CD4-positive, CD25-positive, alpha-beta regulatory T cell (primary cell): Measurements from ENCODE around the gene AUTS2. TPM values are rescaled to one million over a fixed set of nuclear protein-coding genes. Genes with fewer than 3 reads are reported as not detected.

ENCODE experiments used
- ATAC-seq, 2 donors: fragments of 150-1000 bp; cut with Tn5 transposase; one replicate each; pipeline ENCODE4 v1.10.0; 2021; ENCODE audit warnings: low read depth in 2 of 2, moderate number of reproducible peaks in 2 of 2, moderate library complexity in 1 of 2
- DNase-seq, 3 donors: peaks; one replicate each; pipeline versions ENCODE4 v3.0.0 to v3.0.0-alpha.2; 2012 to 2022; ENCODE audit warnings: mixed read lengths in 1 of 3
- H3K27ac ChIP-seq: one replicate; pipeline ENCODE4 v1.7.0; 2013; ENCODE audit warnings: mild to moderate bottlenecking, low read length; ENCODE audit not compliant: insufficient read depth, poor library complexity, severe bottlenecking
- H3K27me3 ChIP-seq: one replicate; pipeline ENCODE4 v1.7.0; 2013; ENCODE audit warnings: low read length; ENCODE audit not compliant: control insufficient read depth, insufficient read depth
- H3K36me3 ChIP-seq: one replicate; pipeline ENCODE4 v1.7.0; 2013; ENCODE audit warnings: mild to moderate bottlenecking, low read length, moderate library complexity; ENCODE audit not compliant: control insufficient read depth, insufficient read depth
- H3K4me1 ChIP-seq: 2 replicates; pipeline ENCODE4 v1.7.0; 2013; ENCODE audit warnings: mild to moderate bottlenecking, low read length; ENCODE audit not compliant: insufficient read depth, control insufficient read depth, poor library complexity, severe bottlenecking
- H3K4me3 ChIP-seq: one replicate; pipeline ENCODE4 v1.7.0; 2013; ENCODE audit warnings: low read depth, mild to moderate bottlenecking, low read length, moderate library complexity
- H3K9me3 ChIP-seq, 2 experiments: 1 replicate in 1 of 2; 2 replicates in 1 of 2; pipeline ENCODE4 v1.7.0; 2013; ENCODE audit warnings: low read length in 2 of 2, mild to moderate bottlenecking in 1 of 2, moderate library complexity in 1 of 2; ENCODE audit not compliant: control insufficient read depth in 2 of 2
- H3K27ac Mint-ChIP-seq, 3 donors: one replicate each; pipeline ENCODE4 v1.8.0; 2020 to 2022; ENCODE audit warnings: mild to moderate bottlenecking in 3 of 3, mixed read lengths in 3 of 3, moderate library complexity in 2 of 3
- H3K27me3 Mint-ChIP-seq: one replicate; pipeline ENCODE4 v1.8.0; 2022; ENCODE audit warnings: mild to moderate bottlenecking, mixed read lengths
- H3K36me3 Mint-ChIP-seq: one replicate; pipeline ENCODE4 v1.8.0; 2020; ENCODE audit warnings: mixed read lengths
- H3K4me1 Mint-ChIP-seq, 4 donors: one replicate each; pipeline ENCODE4 v1.8.0; 2020 to 2022; ENCODE audit warnings: mixed read lengths in 4 of 4, mild to moderate bottlenecking in 1 of 4
- H3K4me3 Mint-ChIP-seq, 4 donors: one replicate each; pipeline ENCODE4 v1.8.0; 2020 to 2022; ENCODE audit warnings: mild to moderate bottlenecking in 4 of 4, mixed read lengths in 4 of 4, moderate library complexity in 3 of 4
- H3K9me3 Mint-ChIP-seq, 7 donors: one replicate each; pipeline ENCODE4 v1.8.0; 2020 to 2022; ENCODE audit warnings: mixed read lengths in 7 of 7, mild to moderate bottlenecking in 3 of 7, moderate library complexity in 2 of 7
- polyA plus RNA-seq, 4 donors: library from polyadenylated mRNA; unstranded; fragments of 300-500 nt; fragmentation: Illumina TruSeq; gene quantifications; one replicate each; pipeline ENCODE4 v1.2.3, GENCODE V29; 2021
- total RNA-seq: library from RNA; stranded (reverse); gene quantifications from one replicate; pipeline ENCODE4 v1.2.3, GENCODE V29; 2022

AUTS2 gene
- total and polyA plus RNA-seq, 5 donors from 2014 or later = 0.47 to 32.4 (median 0.74) TPM

DNA sequence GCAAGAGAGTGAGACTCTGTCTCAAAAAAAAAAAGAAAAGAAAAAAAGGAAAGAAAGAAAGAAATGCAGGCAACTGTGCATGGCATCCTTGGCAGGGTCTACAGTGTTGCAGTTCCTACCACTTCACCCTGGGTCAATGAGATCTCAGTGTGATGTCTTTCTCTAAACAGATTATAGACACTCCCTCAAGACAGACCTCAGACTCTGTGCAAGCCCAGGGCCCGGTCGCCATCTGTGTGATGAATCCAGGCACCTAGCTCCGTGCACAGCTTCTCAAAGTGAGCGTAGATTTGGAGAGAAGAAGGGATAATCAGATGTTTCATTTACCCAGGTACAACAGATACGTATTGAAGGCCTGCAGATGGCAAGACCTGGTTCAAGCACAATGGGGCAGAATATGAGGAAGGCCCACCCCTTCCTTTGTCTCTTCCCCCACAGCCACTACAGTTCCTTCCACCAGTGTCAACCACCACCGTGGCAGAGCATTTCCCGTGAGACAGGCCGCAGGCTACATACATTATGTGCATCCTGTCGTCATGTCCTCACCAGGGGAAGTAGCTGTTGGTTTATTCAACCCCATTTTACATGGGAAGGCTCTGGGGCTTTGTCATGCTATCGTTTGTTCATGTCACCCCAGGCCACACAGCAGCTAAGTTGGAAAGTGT lies 1062.0 kb downstream of the AUTS2 start:
- H3K27me3 Mint-ChIP-seq = no peaks in the 10 kb centered on the region
- no peaks in the 10 kb centered on the region for H3K4me1 ChIP-seq
- no peak overlapping the region for H3K27ac Mint-ChIP-seq
- DNase-seq = no peak
- H3K9me3 ChIP-seq = no peaks in the 10 kb centered on the region
- peaks cover 0 to 3% (median 0%) of the 10 kb centered on the region in 7 donors for H3K9me3 Mint-ChIP-seq
- H3K36me3 ChIP-seq = no peaks in the 10 kb centered on the region
- peak in 1 of 2 donors; percentile 8 for ATAC-seq
- H3K4me1 Mint-ChIP-seq = peaks cover 0 to 3% (median 0%) of the 10 kb centered on the region in 4 donors
- H3K27me3 ChIP-seq = no peaks in the 10 kb centered on the region
- no peak overlapping the region for H3K27ac ChIP-seq
- H3K36me3 Mint-ChIP-seq = no peaks in the 10 kb centered on the region
- no peak overlapping the region for H3K4me3 ChIP-seq
- no peak overlapping the region for H3K4me3 Mint-ChIP-seq

DNA sequence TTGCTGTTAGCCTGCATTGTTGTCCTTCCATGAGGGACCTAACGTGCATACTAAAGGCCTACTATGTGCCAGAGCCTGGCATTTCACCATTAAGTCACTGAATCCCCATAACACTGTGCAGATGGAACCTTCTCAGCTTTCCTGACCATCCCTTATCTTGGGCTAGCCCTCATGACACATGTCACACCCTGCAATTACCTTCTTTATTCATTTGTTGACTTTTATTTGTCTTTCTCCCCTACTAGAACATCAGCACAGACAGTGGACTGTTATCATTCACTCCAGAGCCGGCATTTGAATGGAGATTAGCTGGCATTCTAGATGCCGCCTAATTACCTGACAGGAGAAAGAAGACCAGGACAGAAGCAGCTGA lies 1062.5 kb downstream of the AUTS2 start:
- H3K4me3 ChIP-seq = no peak overlapping the region
- H3K27ac ChIP-seq = no peak overlapping the region
- DNase-seq (no peak), ATAC-seq (no peak)
- Mint-ChIP-seq H3K4me3 (no peak overlapping the region), H3K27me3 (no peaks in the 10 kb centered on the region), H3K9me3 (peaks cover 0 to 3% (median 0%) of the 10 kb centered on the region in 7 donors), H3K27ac (no peak overlapping the region), H3K36me3 (no peaks in the 10 kb centered on the region), H3K4me1 (peaks cover 0 to 3% (median 0%) of the 10 kb centered on the region in 4 donors)
- H3K27me3 ChIP-seq = no peaks in the 10 kb centered on the region
- no peaks in the 10 kb centered on the region for H3K9me3 ChIP-seq
- no peaks in the 10 kb centered on the region for H3K36me3 ChIP-seq
- no peaks in the 10 kb centered on the region for H3K4me1 ChIP-seq

DNA sequence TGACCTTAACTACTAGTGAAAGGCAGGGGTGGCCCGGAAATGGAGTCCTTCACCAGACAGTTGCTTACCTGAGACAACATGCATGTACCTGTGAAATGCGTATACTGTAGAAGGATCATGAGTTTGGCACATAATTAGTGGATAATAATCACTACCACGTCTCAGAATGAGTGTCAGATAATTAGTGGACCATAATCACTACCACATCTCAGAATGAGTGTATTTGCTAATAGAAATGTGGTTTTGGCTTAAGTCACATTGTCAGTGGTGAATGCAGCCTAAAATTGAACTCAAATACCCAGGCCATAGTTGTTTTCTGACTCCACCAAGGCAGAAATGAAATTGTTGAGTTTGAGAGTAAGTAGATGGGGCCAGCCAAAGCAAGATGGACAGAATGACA lies 1065.4 kb downstream of the AUTS2 start:
- Mint-ChIP-seq H3K27me3 (no peaks in the 10 kb centered on the region), H3K27ac (no peak overlapping the region), H3K4me1 (peaks cover 0 to 3% (median 0%) of the 10 kb centered on the region in 4 donors), H3K4me3 (no peak overlapping the region), H3K36me3 (no peaks in the 10 kb centered on the region), H3K9me3 (peaks cover 0 to 3% (median 0%) of the 10 kb centered on the region in 7 donors)
- H3K27me3 ChIP-seq = no peaks in the 10 kb centered on the region
- H3K4me3 ChIP-seq = no peak overlapping the region
- ATAC-seq (no peak), DNase-seq (no peak)
- no peaks in the 10 kb centered on the region for H3K36me3 ChIP-seq
- no peak overlapping the region for H3K27ac ChIP-seq
- no peaks in the 10 kb centered on the region for H3K4me1 ChIP-seq
- no peaks in the 10 kb centered on the region for H3K9me3 ChIP-seq

DNA sequence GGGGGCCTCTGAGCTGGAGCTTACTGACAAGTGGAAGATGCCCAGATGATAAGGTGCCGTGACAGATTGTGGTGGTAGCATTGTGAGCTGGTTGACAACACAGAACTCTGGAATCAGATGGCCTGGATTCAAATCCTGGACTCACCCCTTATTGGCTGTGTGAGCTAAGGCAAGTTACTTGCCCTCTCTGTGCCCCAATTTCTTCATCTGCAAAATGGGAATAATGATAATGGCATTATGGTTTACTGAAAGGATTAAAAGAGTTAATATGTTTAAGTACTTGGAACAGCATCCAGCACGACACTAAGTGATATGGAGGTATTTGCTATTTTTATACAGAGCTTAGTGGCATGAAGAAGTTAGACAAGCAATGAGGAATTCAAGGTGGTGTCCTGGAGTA lies 1067.7 kb downstream of the AUTS2 start:
- no peaks in the 10 kb centered on the region for H3K36me3 ChIP-seq
- Mint-ChIP-seq H3K36me3 (no peaks in the 10 kb centered on the region), H3K4me3 (no peak overlapping the region), H3K27me3 (no peaks in the 10 kb centered on the region), H3K27ac (no peak overlapping the region), H3K4me1 (peaks cover 0 to 4% (median 0%) of the 10 kb centered on the region in 4 donors), H3K9me3 (peaks cover 0 to 2% (median 0%) of the 10 kb centered on the region in 7 donors)
- H3K27me3 ChIP-seq = no peaks in the 10 kb centered on the region
- H3K4me3 ChIP-seq = no peak overlapping the region
- H3K9me3 ChIP-seq = no peaks in the 10 kb centered on the region
- H3K4me1 ChIP-seq = no peaks in the 10 kb centered on the region
- H3K27ac ChIP-seq = no peak overlapping the region
- DNase-seq (no peak), ATAC-seq (no peak)

DNA sequence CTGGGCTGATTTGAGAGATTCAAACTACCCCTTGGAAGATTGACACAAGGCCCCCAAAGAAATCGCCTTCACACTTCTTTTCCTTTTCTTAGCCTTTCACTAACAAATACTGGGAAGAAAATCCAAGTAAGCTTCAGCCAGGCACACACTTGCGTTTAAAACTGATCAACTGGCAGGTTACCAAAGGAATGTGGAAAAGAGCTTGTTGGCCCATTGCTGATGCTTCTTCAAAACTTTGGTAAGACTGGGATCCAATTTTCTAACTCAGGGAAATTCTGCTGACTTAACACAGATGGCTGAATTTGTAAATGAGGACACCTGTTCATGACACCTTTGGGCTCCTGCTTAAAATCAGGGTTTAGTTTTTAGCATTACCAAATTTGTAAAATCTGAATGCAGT lies 1069.1 kb downstream of the AUTS2 start:
- H3K9me3 ChIP-seq = no peaks in the 10 kb centered on the region
- no peak overlapping the region for H3K4me3 ChIP-seq
- H3K4me1 ChIP-seq = no peaks in the 10 kb centered on the region
- Mint-ChIP-seq H3K4me1 (peaks cover 0 to 4% (median 0%) of the 10 kb centered on the region in 4 donors), H3K27ac (no peak overlapping the region), H3K9me3 (peaks cover 0 to 4% (median 0%) of the 10 kb centered on the region in 7 donors), H3K27me3 (no peaks in the 10 kb centered on the region), H3K4me3 (no peak overlapping the region), H3K36me3 (no peaks in the 10 kb centered on the region)
- H3K36me3 ChIP-seq = no peaks in the 10 kb centered on the region
- no peaks in the 10 kb centered on the region for H3K27me3 ChIP-seq
- DNase-seq = no peak
- ATAC-seq = no peak
- no peak overlapping the region for H3K27ac ChIP-seq

DNA sequence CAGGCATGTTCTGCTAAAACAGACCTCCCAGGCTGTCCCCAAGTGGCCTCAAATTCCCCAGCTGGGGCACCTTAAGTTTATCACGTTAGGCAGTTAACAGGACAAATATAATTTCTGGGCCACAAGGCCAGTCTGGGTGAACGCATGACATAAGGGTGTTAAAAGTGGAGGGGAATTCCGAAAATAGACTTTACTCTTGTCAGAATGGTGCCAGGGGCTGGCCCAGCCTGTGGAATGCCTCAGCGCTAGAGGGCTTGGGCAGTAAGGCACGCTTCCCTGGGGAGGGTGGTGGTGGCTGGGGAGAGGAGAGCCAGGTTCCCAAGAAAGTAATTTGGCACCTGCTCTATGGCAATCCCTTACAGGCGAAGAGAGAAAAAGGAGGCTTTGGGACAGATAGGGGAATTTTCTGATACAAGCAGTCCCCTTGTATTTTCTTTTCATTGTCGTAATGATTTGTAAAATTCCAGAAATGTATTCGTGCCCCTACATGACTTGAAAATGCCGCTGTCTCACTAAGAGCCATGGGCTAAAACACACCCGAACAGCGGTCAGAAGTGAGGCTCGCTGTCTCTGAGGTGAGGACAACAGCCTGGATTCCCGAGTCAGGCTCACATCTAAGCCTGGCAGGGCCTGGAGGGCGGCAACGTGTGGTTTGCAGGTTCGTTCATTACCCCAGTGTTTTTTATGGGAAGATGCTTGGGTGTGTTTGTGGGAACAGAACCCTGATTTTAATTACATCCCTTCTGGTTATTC lies 1070.5 kb downstream of the AUTS2 start:
- Histone ChIP-seq H3K9me3 (no peaks in the 10 kb centered on the region), H3K36me3 (no peaks in the 10 kb centered on the region), H3K27ac (no peak overlapping the region), H3K4me3 (no peak overlapping the region), H3K27me3 (no peaks in the 10 kb centered on the region), H3K4me1 (no peaks in the 10 kb centered on the region)
- DNase-seq (no peak), ATAC-seq (no peak)
- peaks cover 0 to 4% (median 0%) of the 10 kb centered on the region in 4 donors for H3K4me1 Mint-ChIP-seq
- H3K27me3 Mint-ChIP-seq = no peaks in the 10 kb centered on the region
- H3K9me3 Mint-ChIP-seq = peaks cover 0 to 4% (median 0%) of the 10 kb centered on the region in 7 donors
- no peaks in the 10 kb centered on the region for H3K36me3 Mint-ChIP-seq
- no peak overlapping the region for H3K4me3 Mint-ChIP-seq
- no peak overlapping the region for H3K27ac Mint-ChIP-seq

DNA sequence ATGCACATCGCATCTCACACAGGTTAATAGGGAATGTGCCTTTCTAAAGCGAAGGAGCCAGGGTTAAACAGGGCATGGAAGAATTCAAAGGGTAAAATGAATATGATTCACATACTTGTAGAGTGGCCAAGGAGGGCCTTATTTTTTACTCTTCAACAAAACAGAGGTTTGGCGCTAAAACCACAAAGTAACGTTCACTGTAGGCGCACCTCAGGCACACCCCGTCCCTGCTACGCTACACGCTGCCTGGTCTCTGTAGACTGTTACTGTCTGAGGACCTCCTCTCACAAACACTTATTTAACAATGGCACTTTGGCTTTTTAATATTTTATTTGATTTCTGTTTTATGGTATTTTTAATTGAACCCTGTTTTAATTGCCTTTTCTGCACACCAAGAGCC lies 1071.6 kb downstream of the AUTS2 start:
- Mint-ChIP-seq H3K27ac (no peak overlapping the region), H3K4me3 (no peak overlapping the region), H3K4me1 (peaks cover 0 to 4% (median 0%) of the 10 kb centered on the region in 4 donors), H3K36me3 (no peaks in the 10 kb centered on the region), H3K27me3 (no peaks in the 10 kb centered on the region), H3K9me3 (peaks cover 0 to 3% (median 0%) of the 10 kb centered on the region in 7 donors)
- H3K27me3 ChIP-seq = no peaks in the 10 kb centered on the region
- no peaks in the 10 kb centered on the region for H3K36me3 ChIP-seq
- DNase-seq (no peak), ATAC-seq (no peak)
- H3K27ac ChIP-seq = no peak overlapping the region
- H3K4me3 ChIP-seq = no peak overlapping the region
- no peaks in the 10 kb centered on the region for H3K9me3 ChIP-seq
- H3K4me1 ChIP-seq = no peaks in the 10 kb centered on the region
